ENCODE results near the gene ASPSCR1.
"Not testable (repeated sequence)": the region's sequence is repeated elsewhere in the genome, so short reads cannot be mapped to it uniquely, and the experiment has no call there.

Gene ASPSCR1

DNA sequence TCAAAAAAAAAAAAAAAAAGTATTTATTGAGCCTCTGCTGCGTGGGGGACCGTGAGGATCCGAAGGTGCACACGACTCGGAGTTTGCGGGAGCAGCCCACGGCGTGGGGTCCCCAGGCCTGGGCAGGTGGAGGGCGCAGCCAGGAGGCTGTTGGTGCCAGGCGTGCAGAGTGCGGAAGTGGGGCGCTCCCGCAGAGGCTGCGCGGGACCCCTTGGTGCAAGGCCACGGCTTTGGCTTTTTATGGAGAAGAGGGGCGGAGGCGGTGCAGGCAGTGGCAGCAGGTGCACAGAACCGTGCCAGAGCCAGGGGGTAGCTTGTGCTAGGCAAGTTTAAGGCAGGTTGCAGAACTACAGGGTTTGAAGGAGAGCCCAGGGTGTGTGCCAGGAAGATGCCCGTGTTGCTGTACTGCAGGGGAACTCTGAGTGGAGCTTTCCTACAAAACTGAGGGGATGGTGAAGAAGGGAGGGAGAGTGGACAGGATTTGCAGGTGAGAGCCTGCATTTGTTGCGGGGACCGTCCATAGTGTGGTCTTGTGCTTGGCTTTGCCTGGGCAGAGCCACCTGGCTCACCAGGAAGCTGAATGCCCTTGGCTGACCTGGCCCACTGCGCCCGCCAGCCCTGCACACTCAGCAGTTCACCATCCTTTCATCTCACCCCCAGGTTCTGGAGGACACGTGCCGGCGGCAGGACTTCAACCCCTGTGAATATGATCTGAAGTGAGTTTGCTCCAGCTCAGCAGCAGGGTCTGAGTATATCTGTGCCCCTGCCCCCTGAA lies 1.3 kb downstream of the ASPSCR1 start:
- peaks cover 14% of the 10 kb centered on the region for H3K27me3 Mint-ChIP-seq
- H3K36me3 Mint-ChIP-seq (ENCODE audit: low read depth) = peaks cover 49% of the 10 kb centered on the region
- H3K27ac Mint-ChIP-seq = peak overlapping the region; percentile 98
- peak overlapping the region; percentile 97 for H3K4me3 Mint-ChIP-seq
- peaks cover 62% of the 10 kb centered on the region for H3K4me1 Mint-ChIP-seq (ENCODE audit: low read depth)
- intact Hi-C loops (cut with micrococcal nuclease) = no loop called here
- no peaks in the 10 kb centered on the region for H3K9me3 Mint-ChIP-seq

DNA sequence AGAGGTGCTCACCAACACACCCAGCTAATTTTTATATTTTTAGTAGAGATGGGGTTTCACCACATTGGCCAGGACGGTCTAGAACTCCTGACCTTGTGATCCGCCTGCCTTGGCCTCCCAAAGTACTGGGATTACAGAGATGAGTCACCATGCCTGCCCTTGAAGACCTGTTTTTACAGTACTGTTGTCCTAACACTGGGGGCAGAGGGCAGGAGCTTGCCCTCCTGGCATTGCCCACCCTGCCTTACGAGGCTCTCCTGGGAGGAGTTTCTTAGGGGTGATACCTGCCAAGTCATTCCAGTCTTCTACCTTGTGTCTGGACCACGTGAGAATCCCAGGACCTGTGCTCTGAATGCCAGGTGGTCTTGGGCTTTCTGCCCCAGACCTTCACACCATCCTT lies 2.7 kb downstream of the ASPSCR1 start:
- Mint-ChIP-seq H3K4me3 (no peak overlapping the region), H3K27me3 (peaks cover 7% of the 10 kb centered on the region), H3K36me3 (ENCODE audit: low read depth) (peaks cover 63% of the 10 kb centered on the region), H3K9me3 (no peaks in the 10 kb centered on the region), H3K4me1 (ENCODE audit: low read depth) (peaks cover 61% of the 10 kb centered on the region), H3K27ac (peak overlapping the region; percentile 51)
- intact Hi-C loops (cut with micrococcal nuclease) = no loop called here

DNA sequence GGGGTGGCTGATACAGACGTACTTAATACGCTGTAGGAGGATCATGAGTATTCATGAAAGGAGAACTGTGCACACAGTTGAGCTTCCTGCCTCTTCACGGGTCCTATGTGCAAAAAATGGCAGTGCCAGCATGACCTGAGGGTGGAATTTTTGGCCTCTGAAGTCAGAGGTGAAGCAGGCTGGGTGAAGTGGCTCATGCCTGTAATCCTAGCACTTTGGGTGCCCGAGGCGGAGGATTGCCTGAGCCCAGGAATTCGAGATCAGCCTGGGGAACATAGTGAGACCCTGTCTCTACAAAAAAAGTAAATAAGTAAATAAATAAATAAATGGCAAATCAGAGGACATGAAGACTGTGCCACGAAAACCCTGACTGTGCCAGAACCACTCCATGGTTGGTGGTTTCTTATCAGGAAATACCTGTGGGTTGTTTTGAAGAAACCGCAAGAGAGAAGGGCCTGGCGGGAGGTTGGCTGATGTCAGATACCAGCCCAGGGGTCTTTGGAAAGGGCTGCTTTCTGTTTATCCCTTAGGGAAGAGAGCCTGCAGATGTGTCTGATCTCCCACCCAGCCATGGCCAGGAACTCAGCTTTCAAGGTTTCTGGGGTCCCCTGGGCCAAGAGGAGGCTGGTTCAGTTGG lies 3.4 kb downstream of the ASPSCR1 start:
- H3K27me3 Mint-ChIP-seq = peaks cover 5% of the 10 kb centered on the region
- intact Hi-C loops (cut with micrococcal nuclease) = no loop called here
- H3K4me3 Mint-ChIP-seq = no peak overlapping the region
- H3K36me3 Mint-ChIP-seq (ENCODE audit: low read depth) = peaks cover 70% of the 10 kb centered on the region
- peaks cover 61% of the 10 kb centered on the region for H3K4me1 Mint-ChIP-seq (ENCODE audit: low read depth)
- no peaks in the 10 kb centered on the region for H3K9me3 Mint-ChIP-seq
- H3K27ac Mint-ChIP-seq = peak overlapping the region; percentile 51

DNA sequence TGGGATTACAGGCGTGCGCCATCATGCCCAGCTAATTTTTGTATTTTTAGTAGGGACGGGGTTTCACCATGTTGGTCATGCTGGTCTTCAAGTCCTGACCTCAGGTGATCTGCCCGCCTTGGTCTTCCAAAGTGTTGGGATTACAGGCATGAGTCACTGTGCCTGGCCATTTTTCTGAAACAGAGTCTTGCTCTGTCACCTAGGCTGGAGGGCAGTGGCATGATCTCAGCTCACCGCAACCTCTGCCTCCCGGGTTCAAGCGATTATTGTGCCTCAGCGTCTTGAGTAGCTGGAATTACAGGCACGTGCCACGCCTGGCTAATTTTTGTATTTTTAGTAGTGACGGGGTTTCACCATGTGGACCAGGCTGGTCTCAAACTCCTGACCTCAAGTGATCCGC lies 4.1 kb downstream of the ASPSCR1 start:
- H3K36me3 Mint-ChIP-seq (ENCODE audit: low read depth) = peaks cover 77% of the 10 kb centered on the region
- H3K4me3 Mint-ChIP-seq, H3K27me3 Mint-ChIP-seq: not testable (repeated sequence)

DNA sequence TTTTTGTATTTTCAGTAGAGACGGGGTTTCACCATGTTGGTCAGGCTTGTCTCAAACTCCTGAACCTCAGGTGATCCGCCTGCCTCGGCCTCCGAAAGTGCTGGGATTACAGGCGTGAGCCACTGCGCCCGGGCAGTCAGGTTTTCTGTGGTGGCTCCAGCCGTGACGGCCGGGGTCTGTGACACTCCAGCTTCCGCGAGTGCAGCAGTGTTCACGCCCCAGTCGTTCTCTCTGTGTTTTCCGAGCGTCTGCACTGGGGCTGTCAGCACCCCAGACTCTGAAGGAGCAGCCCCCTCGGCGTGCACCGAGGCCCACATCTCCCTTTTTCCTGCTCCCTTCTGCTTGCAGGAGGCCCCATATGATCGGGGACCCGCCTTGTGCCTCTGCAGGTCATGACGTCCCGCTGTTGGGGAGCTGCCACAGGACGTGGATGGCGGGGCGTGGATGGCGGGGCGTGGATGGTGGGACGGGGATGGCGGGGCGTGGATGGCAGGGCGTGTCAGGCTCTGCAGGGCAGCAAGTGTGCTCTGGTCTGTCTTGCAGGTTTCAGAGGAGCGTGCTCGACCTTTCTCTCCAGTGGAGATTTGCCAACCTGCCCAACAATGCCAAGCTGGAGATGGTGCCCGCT lies 5.7 kb downstream of the ASPSCR1 start:
- Mint-ChIP-seq H3K9me3 (no peaks in the 10 kb centered on the region), H3K27me3 (no peaks in the 10 kb centered on the region), H3K27ac (peak overlapping the region; percentile 69), H3K36me3 (ENCODE audit: low read depth) (peaks cover 87% of the 10 kb centered on the region), H3K4me3 (no peak overlapping the region), H3K4me1 (ENCODE audit: low read depth) (peaks cover 46% of the 10 kb centered on the region)
- intact Hi-C loops (cut with micrococcal nuclease) = no loop called here

More for the DNA sequence above, 4.1 kb downstream of the ASPSCR1 start:
- H3K27ac Mint-ChIP-seq; intact Hi-C loops (cut with micrococcal nuclease); H3K9me3 Mint-ChIP-seq: not testable (repeated sequence)
- H3K4me1 Mint-ChIP-seq (ENCODE audit: low read depth) = peaks cover 55% of the 10 kb centered on the region

DNA sequence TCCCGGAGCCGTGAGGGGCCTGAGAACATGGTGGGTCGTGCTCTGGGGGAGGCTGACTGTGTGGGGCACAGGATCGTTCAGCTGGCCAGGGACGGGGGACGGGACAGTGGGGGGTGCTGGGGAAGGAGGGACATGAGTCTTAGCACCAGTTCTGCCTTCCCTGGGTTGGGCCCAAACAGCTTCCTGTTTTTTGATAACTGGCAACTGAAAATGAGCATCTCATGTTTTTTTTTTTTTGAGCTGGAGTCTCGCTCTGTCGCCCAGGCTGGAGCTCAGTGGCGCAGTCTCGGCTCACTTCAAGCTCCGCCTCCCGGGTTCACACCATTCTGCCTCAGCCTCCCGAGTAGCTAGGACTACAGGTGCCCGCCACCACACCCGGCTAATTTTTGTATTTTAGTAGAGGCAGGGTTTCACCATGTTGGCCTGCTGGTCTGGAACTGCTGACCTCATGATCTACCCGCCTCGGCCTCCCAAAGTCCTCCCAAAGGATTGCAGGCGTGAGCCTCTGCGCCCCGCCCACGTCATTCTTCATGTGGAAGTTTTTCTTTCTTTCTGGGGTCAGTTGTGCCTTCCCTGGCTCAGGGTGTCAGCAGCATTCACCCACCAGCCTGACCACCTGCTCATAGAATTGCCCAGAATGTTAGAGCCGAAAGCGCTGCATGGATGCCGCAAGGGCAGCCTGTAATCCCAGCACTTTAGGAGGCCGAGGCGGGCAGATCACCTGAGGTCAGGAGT lies 6.4 kb downstream of the ASPSCR1 start:
- H3K27me3 Mint-ChIP-seq = no peaks in the 10 kb centered on the region
- peak overlapping the region; percentile 69 for H3K27ac Mint-ChIP-seq
- no peak overlapping the region for H3K4me3 Mint-ChIP-seq
- intact Hi-C loops (cut with micrococcal nuclease) = no loop called here
- peaks cover 39% of the 10 kb centered on the region for H3K4me1 Mint-ChIP-seq (ENCODE audit: low read depth)
- H3K36me3 Mint-ChIP-seq (ENCODE audit: low read depth) = peaks cover 89% of the 10 kb centered on the region
- no peaks in the 10 kb centered on the region for H3K9me3 Mint-ChIP-seq

DNA sequence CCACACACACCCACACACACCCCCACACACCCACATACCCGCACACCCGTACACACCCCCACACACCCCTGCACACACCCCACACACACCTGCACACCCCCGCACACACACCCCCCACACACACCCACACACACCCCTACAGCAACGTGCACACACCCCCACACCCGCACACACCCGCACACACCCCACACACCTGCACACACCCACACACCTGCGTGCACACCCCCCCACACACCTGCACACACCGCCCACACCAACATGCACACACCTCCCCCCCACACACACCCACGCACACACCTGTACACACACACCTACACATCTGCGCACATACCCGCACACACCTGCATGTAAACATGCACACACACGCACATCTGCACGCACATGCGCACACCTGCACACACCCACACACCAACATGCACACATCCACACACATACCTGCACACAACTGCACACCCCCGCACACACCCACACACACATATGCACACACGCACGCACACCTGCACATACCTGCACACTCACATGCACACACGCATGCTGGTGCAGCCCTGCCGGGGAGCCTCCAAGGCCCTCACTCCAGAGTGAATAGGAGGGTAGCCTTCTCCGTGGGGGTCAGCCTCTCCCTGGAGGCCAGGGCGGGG lies 7.5 kb downstream of the ASPSCR1 start:
- Mint-ChIP-seq H3K27ac (no peak overlapping the region), H3K9me3 (no peaks in the 10 kb centered on the region), H3K27me3 (no peaks in the 10 kb centered on the region), H3K4me1 (ENCODE audit: low read depth) (peaks cover 28% of the 10 kb centered on the region), H3K36me3 (ENCODE audit: low read depth) (peaks cover 89% of the 10 kb centered on the region), H3K4me3 (no peak overlapping the region)
- intact Hi-C loops (cut with micrococcal nuclease) = no loop called here

DNA sequence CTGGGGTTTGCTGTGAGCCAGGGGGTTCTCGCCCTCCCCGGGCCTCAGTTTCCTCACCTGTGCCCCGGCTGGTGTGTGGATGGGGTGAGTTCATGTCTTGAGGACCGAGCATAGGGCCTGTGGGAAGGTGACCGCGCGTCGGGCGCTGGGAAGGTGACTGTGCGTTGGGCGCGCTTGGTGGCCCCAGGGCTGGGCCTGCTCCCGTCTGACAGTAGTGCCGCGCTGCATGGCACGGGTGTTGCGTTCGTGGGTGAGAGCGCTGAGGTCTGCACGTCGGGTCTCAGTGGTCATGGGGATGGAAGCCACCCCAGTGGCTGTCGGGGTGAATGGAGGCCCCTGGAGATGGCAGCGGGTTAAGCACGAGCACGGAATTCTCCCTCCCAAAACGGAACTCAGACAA lies 9.2 kb downstream of the ASPSCR1 start:
- no peak overlapping the region for H3K27ac Mint-ChIP-seq
- no peaks in the 10 kb centered on the region for H3K27me3 Mint-ChIP-seq
- H3K36me3 Mint-ChIP-seq (ENCODE audit: low read depth) = peaks cover 95% of the 10 kb centered on the region
- intact Hi-C loops (cut with micrococcal nuclease) = no loop called here
- no peaks in the 10 kb centered on the region for H3K9me3 Mint-ChIP-seq
- peaks cover 18% of the 10 kb centered on the region for H3K4me1 Mint-ChIP-seq (ENCODE audit: low read depth)
- H3K4me3 Mint-ChIP-seq = no peak overlapping the region

DNA sequence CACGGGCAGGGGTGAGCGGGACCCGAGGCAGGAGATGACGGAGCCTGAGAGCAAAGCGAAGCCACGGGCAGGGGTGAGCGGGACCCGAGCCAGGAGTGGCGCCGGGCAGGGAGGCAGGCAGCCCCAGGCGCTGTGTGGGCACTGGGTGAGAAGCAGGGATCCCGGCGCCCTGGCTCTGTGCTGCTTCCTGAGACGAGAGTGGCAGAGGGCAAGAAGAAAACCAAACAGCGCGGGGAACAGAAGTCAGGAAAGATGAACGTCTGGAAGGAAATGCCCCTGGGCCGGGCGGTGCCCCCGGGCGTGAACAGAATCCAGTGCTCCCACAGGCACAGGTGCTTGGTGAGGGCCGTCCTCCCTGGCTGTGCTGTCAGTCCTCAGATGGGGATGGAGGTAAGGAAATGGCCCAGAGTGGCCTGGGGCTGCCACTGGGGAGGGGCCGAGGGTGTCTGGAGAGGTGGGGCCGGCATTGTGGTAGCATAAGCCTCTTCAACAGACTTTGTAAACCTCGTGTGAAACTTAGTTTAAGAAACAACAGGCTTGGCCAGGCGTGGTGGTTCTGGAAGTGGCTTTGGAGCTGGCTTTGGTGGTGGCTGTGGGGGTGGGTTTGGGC lies 9.8 kb downstream of the ASPSCR1 start:
- Mint-ChIP-seq H3K4me1 (ENCODE audit: low read depth) (peaks cover 18% of the 10 kb centered on the region), H3K9me3 (no peaks in the 10 kb centered on the region), H3K4me3 (no peak overlapping the region), H3K36me3 (ENCODE audit: low read depth) (peaks cover 96% of the 10 kb centered on the region), H3K27me3 (no peaks in the 10 kb centered on the region), H3K27ac (no peak overlapping the region)
- intact Hi-C loops (cut with micrococcal nuclease) = no loop called here

DNA sequence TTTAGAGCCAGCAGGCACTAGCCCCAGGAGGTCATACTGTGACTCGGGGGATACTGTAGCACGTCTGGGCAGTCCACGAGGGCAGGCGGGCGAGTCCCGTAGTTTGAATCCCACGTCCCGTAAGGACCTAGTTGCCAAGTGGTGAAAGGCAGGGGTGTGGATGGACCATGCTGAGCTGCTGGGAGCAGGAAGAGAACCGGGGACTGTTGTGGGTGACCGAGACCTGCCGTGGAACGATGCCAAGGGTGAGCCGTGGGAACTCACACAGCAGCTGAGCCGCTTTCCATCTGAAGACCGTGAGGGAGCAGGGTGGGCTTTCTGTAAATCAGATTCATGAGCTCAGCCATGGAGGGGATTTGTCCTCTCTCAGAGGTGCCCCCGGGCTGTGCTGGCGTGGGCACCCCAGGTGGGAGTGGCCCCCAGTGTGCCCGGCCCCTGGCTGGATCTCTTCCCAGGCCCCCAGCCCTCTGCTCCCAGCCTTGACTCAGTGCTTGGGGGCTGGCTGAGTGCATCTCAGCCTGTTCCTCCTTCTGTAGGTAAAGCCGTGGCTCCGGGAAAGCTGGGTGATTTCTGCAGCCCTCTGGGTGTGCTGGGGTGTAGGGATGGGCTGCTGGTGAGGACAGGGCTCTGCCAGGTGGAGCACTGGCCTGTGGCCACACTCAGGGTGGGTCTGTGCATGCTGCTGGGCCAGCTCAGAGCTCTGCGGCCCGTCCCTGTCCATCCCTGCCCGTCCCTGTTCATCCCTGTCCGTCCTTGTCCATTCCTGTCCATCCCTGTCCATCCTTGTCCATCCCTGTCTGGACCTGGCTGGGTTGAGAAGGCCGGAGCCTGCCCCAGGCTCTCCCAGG lies 13.6 kb downstream of the ASPSCR1 start:
- intact Hi-C loops (cut with micrococcal nuclease) = no loop called here
- H3K4me3 Mint-ChIP-seq = no peak overlapping the region

DNA sequence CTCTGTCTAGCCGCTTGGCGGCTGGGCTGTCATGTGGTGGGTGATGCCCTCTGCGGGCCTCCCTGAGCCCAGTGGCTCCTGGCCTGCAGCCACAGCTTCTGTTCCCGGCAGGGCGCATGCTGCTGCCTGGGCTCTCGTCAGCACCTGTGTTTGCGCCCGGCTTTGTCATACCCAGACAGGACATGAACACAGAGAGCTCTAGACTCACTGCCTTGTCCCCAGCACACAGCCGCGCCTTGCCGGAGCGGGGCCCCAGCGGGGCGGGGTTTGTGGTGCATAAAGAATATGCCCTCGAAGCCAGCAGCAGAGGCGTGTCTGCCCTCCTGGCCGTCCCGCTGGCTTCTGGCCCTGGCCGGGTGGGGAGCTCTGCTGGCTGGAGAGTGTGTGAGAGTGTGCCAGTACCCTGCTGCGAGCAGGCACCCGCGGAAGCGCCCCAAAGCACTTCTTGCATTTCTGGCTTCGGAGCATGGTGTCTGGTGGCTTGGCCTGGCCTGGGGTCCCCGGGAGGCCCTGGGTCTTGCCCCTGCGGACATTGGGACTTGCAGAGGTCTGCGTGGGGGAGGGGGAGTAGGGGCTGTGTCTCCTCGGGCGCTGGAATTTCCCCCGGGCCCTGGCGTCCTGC lies 14.4 kb downstream of the ASPSCR1 start:
- Mint-ChIP-seq H3K9me3 (no peaks in the 10 kb centered on the region), H3K27me3 (no peaks in the 10 kb centered on the region), H3K27ac (no peak overlapping the region), H3K4me3 (no peak overlapping the region), H3K36me3 (ENCODE audit: low read depth) (peaks cover 87% of the 10 kb centered on the region), H3K4me1 (ENCODE audit: low read depth) (no peaks in the 10 kb centered on the region)
- intact Hi-C loops (cut with micrococcal nuclease) = no loop called here

More for the DNA sequence above, 13.6 kb downstream of the ASPSCR1 start:
- no peak overlapping the region for H3K27ac Mint-ChIP-seq
- H3K36me3 Mint-ChIP-seq (ENCODE audit: low read depth) = peaks cover 87% of the 10 kb centered on the region
- H3K4me1 Mint-ChIP-seq (ENCODE audit: low read depth) = no peaks in the 10 kb centered on the region
- H3K9me3 Mint-ChIP-seq = no peaks in the 10 kb centered on the region
- no peaks in the 10 kb centered on the region for H3K27me3 Mint-ChIP-seq

DNA sequence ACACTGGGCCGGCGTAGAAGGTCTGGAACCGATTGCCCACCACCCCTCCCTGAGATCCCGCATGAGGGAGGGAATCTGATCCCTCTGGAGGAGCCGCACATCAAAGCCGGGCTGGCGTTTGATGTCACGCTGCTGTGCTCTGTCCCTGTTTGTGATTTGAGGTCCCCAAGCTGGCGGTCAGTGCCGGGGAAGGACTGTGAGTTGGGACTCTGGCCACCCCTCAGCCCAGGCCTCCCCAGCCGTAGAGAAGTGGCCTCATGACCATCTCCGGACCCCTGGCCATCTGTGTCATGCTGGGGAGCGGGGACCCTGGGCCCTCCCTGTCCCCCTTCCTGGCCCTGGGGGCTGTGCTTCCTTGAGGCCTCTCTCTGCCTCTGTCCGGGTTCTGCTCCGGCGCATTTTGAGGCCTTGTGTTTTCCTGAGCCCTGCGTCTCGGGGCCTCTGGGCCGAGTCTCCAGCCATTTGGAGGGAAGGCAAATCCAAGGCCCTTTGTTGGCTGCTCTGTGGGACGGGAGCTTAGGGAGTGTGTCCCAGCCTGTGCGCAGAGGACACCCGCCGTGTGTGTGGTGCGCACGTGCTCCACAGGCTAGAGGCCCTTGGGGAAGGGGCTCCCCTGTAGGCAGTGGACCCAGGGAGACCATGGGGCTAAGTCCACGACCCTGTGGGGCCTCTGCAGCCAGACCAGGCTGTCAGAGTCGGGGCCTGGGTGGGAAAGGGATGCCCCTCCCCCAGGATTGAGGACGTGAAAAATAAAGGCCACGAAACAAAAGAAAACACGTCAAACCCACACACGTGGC lies 15.1 kb downstream of the ASPSCR1 start:
- peaks cover 87% of the 10 kb centered on the region for H3K36me3 Mint-ChIP-seq (ENCODE audit: low read depth)

More for the DNA sequence above, 15.1 kb downstream of the ASPSCR1 start:
- Mint-ChIP-seq H3K27ac (no peak overlapping the region), H3K4me3 (no peak overlapping the region), H3K27me3 (no peaks in the 10 kb centered on the region), H3K4me1 (ENCODE audit: low read depth) (no peaks in the 10 kb centered on the region), H3K9me3 (no peaks in the 10 kb centered on the region)
- intact Hi-C loops (cut with micrococcal nuclease) = no loop called here

All from dendritic cell treated with granulocyte-macrophage colony-stimulating factor and Interleukin-4, amounts not matched to agents 40 ng/mL and 50 ng/mL, for 4 days (primary cell).